ENCODE results near the gene RTN4R.

The RTN4R gene

DNA sequence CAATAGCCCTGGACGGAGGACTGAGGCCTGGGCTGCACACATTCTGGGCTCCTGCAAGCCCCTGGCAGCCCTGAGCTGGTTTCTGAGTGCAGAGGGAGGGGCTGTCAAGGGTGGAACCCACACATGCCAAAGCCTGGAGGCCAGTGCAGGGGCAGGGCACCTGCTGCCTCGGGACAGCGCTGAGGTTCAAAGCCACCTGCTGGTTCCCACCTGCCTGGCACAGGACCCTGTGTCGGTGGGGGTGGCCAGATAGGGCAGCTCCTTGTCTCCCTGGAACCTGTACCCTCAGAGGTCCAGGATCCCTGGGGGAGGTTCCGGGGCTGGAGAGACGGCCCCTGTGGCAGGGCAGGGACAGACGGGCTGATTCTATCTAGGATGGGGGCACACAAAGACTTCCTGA, 40.8 kb downstream of the RTN4R start:
- DNase-seq, result no peak

DNA sequence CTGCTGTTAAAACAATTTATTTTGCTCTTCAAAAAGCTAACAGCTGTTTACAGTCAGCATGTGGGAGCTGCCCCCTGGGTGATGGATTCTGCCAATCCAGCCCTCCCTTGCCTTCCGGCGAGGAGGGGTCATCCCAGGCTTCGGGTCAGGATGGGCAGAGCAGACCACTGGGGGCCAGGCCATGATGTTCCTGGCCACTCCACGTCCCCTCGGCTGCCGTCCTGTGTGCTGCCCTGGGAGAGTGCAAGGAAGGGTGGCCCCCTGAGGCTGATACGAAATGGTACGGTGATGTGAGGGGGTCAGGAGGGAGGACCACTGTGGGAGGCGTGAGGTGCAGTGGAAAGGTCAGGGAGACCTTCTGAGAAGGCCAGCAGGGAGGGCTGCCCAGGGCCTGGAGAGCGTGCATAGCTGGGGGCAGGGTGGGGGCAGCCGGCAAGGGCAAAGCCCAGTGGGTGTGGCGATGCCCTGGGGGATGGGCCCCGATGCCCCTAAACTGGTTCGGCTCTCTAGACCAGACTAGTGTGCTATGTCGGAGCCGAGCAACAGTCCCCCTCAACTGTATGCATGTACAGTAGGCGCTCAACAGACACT, 41.3 kb downstream of the RTN4R start:
- no peak for DNase-seq

DNA sequence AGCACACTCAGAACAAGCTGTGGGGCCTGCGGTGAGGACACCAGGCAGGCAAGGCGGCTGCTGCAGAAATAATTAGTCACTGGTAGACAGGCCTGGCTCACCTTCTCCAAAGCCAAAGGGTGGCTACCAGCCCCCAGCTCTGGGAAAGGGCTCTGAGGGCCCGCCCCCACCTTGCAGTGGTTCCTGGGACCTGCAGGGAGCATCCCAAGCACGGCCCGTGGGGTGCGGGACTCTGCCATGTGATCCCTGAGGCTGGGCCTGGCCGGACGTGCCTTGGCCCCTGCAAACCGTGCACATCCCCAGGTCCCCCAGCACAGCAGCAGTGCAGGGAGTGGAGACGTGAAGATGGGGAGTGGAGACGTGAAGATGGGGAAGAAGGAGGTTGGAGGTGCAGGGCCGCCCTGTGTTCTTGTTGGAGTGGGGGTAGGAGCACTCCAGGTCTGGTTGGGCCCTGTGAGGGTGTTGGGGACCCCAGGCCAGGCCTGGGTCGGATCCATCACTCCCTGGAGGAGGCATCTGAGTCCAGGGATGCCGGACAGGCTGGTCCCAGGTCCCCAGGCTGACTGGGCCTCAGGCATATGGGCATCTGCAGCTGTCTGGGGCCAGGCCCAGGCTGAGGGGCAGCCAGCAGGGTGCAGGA, 41.9 kb downstream of the RTN4R start:
- DNase-seq, result no peak

DNA sequence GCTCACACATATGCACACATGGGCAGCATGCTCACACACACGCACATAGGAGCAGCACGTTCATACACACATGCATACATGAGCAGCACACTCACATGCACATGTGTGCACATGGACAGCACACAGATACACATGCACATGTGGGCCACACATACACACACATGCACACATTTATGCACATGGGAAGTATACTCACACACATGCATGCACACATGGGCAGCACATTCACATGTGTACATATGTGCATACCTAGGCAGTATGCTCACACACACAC, 42.5 kb downstream of the RTN4R start:
- no peak for DNase-seq

DNA sequence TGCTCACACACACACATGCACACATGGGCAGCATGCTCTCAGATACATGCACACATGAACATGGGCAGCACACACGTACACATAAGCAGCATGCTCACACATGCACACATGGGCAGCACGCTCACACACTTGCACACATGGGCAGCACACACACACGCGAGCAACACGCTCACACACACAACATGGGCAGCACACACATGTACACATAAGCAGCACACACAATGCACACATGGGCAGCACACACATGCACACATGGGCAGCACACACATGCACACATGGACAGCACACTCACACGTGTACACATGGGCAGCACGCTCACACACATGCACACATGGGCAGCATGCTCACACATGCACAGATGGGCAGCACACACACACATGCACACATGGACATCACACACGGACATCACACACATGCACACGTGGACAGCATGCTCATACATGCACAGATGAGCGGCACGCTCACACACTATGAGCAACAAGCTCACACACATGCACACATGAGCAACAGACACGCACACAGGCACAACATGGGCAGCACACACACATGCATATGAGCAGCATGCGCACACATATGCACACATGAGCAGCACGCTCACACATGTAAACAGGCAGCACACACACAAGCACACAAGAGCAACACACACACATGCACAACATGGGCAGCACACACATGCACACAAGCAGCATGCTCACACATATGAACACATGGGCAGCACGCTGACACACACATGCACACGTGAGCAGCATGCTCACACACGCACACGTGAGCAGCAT, 43.0 kb downstream of the RTN4R start:
- no peak for DNase-seq

DNA sequence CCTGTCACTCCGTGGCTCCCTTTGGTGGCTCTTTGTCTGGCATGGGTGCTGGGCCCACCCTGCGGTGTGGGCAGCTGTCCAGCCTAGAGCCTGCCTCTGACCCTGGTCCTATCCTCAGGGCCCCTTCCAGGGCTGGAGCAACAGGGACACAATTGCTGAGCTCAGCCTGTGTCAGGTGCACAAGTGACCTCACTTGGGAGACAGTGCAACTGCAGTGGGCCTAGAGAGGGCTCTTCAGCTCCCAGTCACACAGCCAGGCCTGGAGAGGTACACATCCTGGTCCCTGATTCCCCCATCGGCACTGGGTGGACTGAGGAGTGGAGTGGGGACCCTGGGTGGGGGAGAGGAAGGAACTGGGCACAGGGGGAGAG, 43.9 kb downstream of the RTN4R start:
- no peak for DNase-seq

DNA sequence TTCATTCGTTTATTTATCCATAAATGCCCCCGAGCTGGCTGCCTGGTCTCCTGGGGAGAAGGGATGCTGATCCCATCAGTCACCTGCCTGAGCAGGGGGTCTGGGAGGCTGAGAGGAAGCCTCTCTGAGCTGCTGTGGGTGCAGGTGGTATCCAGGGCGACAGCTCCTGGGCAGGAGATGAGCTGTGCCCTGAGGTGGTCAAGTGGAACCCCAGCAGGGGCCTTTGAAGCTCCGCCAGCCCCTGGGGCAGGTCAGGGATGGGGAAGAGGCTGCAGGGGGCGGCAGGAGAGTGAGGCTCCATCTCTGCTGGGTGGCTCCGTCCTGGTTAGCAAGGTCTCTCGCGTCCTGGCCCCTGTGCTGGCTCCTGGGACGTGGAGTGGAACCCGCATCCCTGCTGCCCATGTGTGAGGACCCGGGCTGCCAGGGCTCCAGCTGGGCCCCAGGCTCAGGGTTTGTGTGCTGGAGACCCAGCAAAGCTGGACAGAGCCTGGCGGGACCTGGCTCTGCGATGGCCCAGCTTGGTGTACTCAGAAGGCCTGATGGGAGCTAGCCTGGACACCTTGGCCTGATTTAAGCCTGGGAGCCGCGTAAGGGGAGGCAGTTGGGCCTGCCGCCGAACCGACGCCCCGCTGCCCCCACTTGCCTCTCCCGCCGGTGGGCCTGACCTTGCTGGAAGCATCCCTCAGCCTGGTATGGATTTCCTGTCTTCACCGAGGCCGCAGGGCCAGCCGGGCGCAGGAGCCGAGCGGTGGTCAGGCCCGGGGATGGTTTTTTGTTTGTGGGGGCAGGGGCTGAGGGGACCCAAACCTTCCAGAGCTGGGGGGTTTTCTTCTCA, 44.5 kb downstream of the RTN4R start:
- no peak for DNase-seq

DNA sequence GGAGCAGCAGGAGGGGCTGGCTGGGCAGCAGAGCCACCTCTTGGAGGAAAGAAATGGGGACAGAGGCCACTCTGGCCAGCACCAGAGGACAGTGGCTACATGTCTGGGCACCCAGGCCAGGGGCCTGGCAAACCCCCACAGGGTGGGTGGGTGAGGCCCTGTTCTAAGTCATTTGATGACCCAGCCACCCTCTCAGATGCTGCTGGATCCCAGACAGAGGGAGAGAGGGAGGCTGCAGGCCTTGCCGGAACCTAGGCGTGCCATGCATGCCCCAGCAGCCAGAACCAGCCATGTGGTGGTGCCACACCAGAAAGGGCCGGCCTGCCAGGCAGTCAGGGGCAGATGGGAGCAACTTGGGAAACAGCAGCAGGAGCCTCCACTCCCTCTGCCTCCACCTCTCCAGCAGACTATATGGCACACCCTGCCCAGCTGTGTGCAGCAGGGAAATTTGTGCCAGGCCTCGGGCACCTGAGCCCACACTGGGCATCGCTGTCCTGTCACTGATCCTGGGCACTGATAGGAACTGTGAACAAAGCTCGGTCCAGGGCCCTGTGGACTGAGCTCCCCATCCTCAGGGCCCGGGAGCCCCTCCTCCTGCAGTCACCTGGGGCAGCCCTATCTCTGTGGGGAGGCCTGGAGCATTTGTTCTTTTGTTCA, 45.2 kb downstream of the RTN4R start:
- DNase-seq, result no peak

DNA sequence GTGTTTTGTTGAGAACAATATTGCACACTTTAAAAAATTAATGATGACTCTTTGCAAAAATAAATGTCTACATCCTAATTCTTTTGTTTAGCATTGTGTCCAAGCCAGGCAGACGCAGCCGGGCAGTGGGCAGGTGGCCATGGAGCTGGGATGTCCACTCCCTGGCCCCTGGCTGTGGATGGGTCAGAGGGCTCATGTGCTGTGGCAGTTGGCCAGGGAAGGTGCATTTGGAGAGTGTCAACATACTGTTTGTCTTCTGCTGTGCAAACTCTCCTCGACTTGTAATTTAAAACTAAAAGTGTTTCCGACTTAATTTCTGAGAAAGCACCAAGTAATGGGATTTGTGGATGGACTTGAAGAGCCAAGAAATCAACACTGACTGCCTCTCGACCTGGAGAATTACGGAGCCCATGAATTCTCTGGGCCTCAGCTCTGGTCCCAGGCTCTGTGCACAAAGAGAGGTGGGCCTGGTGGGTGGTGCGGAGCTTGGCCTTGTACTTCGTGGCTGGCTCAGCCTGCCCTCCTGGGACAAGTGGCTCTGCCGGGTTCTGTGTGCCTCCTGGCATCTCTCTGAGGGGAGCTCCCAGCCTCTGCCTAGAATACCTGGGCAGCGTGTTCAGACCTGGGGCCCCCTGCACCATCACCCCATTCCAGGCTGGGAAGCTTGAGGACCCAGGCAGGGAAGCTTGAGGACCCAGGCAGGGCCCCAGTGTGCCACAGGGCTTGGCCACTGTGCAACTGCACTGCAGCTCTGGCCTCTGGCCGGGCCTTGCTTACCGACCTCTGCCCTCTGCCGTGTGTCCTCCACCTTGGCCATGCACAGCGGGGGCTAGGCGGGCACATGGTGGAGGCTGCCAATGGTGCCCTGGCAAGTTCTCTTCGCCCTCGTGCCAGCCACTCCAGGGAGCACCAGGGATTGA, 46.4 kb downstream of the RTN4R start:
- DNase-seq, result no peak

DNA sequence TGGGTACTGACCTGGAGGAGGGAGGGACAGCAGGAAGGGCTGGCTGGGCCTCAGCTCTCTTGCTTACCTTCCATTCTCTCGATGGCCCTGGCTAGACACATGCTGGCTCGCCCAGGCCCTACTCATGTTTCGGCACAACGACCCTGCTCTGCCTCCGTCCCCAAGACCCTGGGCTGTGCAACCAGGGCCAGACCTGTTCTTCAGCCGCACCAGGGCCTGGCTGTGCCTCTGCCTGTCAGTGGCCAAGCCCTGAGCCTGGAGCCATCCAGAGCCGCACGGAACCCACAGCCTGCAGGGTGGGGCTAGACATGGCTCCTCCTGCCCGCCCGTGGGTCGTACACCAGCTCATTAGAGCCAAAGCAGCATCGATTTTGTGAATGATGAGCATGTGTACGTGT, 47.5 kb downstream of the RTN4R start:
- no peak for DNase-seq

DNA sequence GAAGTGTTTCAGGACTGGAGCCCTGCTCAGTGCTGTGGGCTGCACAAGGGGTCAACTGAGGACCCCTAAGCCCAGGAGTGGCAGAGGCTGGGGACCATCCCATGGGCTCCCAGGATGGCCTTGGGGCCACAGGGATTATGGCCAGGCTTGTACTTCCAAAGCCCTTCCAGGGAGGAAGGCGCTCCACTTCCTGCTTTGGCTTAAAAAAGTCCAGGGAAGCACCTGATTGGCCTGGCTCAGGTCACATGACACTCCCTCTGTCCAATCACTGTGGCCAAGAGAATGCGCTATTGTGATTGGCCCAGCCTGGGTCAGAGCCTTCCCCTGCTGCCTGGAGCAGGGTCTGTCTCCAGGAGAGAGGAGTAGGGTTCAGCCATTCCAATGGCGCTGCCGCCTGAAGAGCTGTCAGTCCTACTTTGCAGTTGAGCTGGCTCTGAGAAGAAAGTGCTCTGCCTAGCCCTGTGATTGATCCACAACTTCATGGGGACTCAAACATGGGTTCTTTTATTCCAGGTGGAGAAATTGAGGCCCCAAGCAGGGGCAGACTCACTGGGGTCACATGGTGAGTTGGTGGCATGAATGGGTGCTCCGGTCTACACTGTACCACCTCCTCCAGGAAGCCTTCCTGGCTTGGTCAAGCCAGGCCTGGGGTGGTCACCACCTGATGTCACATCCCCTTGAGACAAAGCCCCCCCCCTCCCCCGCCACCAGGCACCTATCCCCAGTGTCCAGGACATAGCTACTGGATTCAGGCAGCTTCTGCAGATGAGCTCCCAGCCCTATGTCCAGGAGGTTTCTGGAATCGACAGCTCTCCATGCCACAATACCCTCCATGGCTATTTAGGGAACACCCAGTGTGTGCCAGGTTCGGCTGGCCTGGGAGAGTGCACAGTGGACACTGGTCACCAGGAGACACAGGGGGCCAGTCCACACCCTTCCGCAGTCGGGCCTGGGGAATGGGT, 48.2 kb downstream of the RTN4R start:
- DNase-seq, result no peak

DNA sequence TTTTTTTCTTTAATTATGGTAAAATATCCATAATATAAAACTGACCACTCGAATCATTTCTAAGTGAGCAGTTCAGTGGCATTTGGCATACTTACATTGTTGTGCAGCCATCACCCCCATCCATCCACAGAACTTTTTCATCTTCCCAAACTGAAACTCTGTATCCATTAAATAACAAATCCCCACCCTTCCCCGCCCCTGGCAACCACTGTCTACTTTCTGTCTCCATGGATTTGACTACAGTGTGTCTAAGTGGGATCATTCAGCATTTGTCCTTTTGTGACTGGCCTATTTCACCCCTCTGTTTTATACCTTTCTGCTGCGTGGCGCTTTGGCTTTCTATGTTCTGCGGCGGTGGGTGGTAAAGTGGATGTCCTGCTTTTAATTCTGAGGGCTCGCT, 49.1 kb downstream of the RTN4R start:
- DNase-seq, result no peak

DNA sequence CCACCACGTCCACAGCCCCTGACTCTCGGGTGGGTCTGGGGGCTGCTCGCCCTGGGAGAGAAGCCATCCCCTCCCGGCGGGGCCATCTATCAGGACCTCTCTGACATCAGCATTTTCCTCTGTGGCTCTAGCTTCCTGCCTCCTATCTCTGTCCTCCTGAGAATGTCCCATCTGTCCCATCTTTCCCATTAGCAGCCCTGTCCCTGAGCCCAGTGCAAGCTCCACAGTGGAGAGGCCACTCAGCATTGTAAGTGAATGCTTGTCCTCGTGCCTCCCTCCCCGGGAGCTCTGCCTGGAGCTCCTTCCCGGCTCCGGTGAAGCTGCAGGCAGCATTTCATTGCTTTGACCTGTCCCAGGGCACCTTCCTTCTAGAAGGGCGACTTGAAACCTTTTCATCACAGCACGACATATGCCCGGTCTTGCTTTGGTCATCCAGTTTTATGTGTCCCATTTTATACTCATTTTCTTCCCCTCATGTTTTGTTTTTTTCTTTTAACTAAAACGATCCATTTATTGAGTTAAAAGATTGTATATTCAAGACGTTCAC, 49.7 kb downstream of the RTN4R start:
- DNase-seq, result no peak

DNA sequence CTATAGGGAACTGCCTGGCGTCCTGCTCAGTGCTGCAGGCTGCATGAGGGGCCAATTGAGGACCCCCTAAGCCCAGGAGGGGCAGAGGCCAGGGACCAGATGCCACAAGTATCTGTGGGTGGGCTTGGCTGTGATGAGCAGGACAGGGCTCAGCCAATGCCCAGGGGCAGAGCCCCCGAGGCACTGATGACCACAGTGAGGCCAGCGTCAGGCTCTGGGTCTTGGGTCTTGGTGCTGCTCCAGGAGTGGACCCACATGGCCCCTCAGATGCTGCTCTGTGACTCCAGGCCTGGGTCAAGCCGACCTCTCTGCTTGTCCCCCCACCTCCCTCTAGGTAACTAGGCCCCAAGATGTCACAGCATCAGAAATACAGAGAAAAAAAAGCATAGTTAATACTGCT, 50.6 kb downstream of the RTN4R start:
- no peak for DNase-seq

DNA sequence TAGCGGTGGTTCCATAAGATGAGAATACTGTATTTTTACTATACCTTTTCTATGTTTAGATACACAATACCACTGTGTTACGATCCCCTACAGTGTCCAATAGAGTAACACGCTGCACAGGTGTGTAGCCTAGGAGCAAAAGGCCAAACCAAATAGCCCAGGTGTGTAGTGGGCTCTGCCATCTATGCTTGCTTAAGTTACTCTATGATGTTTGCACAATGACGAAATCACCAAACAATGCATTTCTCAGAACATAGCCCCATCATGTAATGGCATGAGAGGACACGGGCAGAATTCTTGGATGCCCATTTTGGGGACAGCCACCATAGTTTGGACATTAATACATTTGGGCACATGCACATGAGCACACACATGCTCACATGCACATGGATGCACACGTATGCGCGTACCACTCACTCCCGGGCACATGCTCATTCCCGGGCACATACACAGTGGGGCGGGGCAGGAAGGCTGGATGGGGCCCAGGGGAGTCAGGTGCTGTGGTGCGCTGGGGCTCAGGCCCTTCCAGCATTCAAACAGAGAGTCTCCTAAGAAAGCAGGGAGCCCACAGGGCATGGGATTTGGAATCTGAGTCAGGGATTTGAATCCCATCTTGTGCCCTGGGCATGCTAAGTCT, 51.1 kb downstream of the RTN4R start:
- DNase-seq, result no peak

DNA sequence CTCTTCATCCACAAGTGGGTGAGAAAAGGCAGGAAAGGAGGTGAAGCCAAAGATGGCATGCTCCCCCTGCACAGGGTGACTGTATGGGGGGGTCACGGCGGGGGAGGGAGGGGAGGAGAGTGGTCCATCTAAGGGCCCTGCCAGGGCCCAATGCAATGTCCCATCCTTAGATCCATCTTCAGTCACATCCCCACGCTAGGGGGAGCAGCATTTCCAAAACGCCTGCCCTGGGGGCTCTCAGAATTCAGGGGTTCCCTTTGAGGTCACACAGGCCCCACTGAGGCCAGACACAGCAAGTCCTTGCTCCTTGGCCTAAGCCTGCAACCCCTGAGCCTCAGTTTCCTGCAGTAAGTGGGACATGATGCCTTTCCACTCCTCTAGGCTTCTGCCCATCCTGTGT, 52.4 kb downstream of the RTN4R start:
- DNase-seq, result no peak

DNA sequence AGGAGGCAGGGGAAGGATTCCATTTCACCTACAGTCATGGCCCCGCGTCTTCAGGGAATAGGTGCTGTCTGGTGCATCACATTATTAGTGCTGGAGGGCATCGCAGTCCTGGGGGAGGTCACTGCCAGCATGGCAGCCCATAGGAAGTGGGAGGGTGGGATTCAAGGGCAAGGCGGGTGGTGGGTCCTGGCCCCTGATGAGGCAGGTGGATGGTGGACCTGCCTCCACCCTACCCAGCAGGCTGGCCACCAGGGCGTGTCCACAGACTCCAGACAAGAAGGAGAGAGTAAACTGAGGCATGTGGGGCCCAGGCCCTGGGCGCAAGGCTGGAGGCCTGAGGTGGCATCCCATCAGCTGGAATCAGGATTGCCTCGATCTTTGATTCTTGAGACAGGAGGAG, 53.3 kb downstream of the RTN4R start:
- no peak for DNase-seq

DNA sequence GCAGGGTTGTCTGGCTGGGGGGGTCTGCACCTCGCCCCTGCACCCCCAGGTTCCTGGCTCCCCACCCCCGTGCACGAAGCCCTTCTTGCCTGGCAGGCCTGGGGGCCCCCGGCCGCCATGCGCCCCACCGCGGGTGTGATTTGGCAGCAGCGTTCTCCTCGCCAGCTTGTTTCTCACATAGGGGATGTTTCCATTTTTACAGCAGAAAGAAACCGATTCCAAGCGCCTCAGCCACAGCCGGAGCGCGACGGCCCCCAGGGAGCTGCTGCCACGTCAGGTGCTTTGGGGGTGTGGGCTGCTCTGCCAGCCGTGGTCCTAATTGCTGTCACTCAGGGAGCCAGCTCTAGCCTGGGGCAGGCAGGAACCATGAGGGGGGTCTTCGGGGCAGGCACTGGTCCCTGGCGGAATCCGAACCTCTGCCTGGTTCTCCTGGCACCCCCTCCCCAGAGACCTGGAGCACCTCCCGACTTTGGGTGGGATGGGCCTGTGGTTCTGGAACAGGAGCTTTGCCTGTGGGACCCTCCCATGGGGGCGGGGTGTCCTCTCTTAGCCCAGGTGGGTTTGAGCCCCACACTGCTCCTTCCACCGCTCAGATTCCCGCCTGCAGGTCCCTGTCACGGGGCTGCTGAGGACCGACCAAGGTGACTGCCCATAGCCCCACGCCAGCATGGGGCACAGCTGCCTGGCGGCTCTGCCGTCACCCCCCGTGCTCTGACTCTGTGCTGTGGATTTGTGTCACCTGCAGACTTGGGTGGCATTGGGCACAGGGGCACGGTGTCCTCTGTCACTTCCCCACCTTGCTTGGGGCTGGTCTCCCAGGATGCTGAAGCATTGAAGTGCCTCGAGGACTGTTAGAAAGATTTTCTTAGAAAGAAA, 54.0 kb downstream of the RTN4R start:
- no peak for DNase-seq
